ENCODE measurements around the gene ECSIT.
A peak's percentile ranks its signal among the peaks of the same experiment; 100 is the strongest.

The ECSIT gene

DNA sequence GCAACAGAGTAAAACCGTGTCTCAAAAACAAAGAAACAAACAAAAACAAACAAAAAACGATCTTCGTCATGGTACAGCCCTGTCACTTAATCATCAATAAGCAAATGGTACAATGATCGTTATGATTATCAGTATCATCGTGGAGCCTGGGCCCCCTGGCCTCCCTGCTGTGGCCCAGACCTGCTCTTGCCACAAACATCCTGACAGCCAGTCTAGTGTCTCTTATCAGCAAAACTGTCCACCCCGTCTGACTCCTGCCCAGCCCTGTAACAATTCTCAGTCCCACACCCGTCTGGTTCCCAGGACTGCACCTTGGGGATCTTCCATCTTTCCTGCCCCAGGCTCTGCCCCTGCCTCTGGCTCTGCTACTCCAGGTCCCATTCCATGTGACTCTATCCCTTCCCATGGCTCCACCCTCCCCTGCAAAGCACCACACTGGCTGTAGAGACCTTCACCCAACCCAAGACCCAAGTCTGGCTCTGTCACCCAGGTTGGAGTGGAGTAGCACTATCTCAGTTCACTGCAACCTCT lies 29.0 kb downstream of the ECSIT start:
- DNase-seq (ENCODE audit: low read depth) = no peak

DNA sequence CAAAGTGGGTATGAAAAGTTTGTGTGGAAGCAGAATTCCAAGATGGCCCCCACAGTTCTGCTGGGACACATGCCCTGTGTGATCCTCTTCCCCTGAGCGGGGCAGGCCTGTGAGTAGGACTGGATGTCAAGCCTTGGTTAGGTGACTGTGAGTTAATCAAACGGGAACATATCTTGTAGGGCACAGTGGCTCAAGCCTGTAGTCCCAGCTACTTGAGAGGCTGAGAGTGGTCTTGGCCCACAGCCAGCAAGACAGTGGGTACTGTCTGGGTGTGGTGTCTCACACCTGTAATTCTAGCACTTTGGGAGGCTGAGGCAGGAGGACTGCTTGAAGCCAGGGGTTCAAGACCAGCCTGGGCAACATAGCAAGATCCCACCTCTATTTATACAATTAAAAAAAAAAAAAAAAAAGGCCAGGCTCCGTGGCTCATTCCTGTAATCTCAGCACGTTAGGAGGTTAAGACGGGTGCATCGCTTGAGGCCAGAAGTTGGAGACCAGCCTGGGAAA lies 29.7 kb downstream of the ECSIT start:
- DNase-seq (ENCODE audit: low read depth) = no peak

DNA sequence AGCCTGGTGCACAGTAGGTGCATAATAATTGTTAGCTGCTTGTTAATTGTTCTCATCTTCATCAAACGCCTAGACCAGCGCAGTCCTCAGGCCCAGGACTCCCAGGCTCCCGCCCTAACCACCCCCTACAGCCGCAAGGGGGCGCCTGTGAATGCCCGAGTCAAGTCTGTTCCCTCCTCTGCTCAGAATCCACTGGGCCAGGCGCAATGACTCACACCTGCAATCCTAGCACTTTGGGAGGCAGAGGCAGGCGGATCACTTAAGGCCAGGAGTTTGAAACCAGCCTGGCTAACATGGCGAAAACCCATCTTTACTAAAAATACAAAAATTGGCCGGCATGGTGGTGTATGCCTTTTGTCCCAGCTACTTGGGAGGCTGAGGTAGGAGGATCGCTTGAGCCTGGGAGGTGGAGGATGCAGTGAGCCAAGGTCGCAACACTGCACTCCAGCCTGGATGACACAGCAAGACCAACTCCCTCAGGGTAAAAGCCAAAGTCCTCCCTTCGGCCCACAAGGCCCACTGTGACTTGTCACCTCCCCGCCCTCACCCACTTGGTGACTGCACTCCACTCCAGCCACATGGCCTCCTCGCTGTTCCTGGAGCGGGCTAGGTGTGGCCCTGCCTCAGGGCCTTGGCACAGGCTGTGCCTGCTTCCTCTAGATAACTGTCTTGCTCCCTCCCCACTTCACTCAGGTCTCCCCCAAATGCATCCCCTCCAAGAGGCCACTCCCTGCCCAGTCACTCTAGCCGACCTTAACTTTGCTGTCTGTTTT lies 32.4 kb downstream of the ECSIT start:
- DNase-seq (ENCODE audit: low read depth) = peak; percentile 60

DNA sequence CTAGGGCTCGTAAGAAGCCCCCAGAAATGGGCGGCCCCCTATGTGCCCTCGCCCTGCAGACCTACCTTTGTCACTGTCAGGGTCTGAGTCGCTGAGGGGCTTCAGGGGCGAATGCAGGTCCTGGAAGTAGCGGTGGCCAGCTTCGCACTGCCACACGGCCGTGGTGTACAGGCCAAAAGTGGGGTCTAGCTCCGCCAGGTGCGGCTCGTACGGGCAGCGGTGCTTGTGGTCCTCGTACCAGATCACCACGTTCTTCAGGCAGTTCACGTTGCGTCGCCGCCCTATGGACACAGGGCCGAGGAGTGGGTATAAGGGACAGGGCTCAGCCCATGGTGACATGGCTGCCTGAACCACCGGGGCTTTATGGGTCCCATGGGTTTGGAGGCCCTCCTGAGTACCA lies 33.0 kb downstream of the ECSIT start:
- no peak for DNase-seq (ENCODE audit: low read depth)

DNA sequence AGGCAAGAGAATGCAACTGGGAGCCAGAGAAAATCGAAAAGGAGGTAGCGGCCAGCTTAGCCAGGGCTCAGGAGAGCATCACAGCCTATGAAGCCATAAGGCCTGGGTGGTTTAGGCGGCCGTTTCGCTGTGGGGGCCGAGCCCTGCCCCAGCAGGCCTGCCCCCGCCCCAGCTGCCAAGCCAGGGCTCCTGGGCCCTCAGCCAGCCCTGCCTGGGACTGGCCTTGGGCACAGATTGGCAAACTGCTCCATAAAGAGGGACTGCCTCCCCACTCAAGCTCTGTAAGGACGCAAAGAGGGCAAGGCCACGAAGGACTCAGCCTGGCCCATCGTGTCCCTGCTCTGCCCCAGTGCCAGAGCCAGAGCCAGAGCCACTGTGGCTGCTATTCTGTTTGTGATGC lies 33.5 kb downstream of the ECSIT start:
- DNase-seq (ENCODE audit: low read depth) = no peak

DNA sequence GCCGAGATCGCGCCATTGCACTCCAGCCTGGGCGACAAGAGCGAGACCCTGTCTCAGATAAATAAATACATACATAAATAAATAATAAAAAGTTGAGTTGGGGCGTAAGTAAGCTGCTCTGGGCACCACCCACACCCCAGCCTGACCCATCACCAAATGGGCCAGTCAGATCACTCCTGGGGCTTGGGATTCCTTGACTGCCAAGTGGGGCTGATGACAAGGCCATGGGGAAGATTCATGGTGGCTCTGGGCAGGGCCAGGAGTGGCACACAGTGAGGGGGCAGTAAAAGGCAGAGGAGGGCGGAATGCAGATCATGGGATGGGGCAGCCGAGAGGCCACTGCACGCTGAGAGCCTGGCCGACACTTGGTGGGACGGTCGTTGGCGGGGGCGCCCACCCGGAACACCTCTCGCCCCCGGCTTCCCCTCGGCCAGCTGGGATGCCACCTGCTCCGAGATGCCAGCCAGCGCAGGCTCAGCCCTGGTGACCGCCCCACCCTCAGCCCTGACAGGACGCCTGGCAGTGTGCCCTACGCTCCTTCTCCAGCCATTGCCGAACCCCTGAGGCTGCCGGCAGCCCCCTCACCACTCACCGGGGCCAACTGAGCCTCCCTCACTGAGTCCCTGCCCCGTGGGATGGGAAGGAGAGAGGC lies 34.2 kb downstream of the ECSIT start:
- DNase-seq (ENCODE audit: low read depth) = no peak

DNA sequence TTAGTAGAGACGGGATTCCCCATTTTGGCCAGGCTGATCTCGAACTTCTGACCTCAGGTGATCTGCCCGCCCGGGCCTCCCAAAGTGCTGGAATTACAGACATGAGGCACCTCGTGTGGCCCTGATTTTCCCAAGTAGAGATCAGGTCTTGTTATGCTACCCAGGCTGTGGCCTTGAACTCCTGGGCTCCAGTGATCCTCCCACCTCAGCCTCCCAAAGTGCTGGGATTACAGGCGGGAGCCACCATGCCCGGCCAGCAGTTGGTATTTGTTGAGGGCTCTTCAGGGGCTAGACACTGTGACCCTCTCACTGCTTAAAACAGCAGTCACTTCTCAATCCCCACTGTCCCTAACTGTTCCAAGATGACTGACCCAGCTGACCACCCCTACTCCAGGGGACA lies 39.6 kb downstream of the ECSIT start:
- no peak for DNase-seq (ENCODE audit: low read depth)

DNA sequence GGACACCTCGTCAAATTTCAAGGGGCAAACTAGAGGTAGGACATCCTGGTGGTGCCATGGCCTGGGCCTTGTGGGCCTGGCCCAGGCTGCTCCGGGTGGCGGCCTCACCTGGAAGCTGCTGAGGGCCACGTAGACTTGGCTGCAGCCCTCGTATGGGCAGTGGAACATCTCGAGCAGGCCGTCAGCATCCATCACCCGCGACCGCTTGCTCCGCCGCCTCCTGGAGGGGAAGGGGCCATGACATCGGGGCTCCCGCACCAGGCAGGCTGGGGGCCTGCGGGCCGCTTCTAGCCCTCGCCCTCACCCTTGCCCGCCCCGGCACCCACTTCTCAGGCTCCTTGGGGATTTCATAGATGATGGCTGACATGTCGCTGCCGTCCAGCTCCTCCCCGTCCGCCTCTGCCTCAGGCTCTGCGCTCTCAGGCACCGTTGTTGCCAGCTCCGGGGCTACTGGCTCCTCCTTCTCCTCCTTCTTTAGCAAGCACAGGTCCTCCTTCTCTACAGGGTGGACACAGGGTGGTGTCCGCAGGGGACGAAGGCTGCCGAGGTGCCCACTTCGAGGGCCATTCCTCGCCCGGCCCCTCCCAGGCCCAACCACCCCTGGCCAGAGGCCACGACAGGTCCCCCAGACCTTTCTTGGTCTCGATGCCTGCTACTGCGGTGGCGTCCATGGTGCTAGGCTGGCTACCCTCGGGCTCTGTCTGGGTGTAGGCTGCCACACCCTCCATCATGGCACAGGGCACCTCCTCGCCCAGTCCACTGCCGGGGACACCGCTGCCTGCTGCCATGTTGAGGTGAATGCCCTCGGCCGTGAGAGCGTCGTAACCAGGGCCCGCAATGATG lies 42.1 kb downstream of the ECSIT start:
- no peak for DNase-seq (ENCODE audit: low read depth)

DNA sequence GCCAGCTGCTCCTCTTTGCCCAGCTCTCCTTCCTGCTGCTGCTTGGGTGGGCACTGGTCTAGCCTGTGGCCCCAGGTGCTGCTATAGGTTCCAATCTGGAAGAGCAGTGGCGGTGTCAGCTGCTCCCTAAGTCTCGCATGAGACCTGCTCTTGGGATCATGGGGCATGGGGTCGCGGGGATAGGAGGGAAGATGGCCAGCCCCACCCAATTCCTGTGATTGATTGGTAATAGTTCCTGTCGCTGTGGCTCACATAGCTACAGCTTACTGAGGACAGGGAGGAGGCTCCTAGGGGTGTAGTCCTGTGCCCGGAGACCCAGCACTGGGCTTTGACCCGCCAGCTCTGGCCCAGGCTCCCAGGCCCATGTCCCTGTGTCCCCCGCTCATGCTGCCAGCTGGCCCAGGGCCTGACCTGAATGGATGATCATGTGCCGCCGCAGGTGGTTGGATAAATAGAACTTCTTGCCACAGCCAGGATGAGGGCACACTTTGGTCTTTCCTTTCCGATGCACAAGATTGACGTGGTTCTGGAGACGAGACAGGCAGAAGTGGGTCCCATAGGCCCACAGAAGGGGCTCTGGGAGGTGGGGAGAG lies 43.6 kb downstream of the ECSIT start:
- no peak for DNase-seq (ENCODE audit: low read depth)

DNA sequence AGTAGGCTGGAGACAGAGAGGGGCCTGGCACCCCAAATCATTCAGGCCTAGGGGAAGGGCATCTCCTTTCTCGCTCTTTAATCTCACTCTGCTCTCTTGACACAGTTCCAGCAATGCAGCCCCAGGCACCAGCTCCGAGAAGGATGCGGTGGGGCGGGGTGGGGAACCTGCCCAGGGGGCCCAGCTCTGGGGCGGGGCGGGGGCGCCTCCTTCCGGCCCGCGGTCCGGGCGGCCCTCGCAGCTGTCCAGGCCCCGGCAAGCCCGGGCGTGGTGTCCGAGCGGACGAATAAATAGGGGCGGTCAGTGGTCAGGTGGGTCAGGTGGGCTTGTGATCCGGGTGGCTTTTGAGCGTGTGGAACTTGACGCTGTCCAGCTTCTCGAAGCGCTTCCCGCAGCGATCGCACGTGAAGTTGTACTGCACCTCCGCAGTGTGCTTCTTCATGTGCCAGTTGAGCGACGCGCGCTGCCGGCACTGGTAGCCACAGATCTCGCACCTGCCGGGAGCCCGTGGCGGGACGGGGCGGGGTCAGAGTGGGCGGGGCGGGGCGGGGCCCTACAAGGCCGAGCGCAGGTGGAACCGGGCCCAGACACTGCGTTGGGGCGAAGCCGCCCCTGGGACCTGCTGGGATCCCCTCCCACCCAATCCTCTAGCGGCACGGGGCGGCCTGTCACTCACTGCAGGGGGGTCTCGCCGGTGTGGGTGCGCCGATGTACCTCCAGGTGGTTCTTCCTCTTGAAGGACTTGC lies 45.4 kb downstream of the ECSIT start:
- no peak for DNase-seq (ENCODE audit: low read depth)

DNA sequence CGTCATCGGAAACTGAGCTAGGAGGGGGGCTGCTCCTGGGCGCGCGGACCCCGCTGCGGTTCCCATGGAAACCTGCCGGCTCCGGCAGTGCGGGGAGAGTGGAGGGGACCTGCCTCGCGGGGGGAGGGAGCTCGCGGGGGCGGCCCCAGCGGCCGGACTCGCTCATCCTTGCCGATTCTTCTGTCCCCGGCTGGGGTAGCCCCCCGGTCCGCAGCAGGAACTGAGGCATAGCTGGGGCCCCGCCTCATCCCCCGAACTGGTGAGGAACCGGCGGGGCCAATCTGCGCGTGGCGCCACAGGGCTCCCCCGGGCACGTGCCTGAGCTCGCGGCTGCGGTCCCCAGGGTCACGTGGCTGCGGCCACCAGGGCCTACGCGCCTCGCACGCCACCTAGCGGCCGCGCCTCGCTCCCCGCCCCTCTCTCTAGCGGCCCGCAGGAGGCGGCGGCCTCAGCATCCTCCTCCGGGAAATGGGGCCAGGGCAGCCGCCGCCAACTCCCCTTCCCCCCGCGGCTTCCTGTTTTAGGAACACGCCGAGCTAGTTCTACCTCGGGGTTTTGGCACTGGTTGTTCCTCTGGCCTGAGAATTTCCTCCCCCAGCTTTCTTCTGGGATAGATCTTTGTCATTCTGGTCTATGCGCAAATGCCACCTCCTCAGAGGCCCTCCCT lies 46.4 kb downstream of the ECSIT start:
- DNase-seq (ENCODE audit: low read depth) = peak; percentile 71

DNA sequence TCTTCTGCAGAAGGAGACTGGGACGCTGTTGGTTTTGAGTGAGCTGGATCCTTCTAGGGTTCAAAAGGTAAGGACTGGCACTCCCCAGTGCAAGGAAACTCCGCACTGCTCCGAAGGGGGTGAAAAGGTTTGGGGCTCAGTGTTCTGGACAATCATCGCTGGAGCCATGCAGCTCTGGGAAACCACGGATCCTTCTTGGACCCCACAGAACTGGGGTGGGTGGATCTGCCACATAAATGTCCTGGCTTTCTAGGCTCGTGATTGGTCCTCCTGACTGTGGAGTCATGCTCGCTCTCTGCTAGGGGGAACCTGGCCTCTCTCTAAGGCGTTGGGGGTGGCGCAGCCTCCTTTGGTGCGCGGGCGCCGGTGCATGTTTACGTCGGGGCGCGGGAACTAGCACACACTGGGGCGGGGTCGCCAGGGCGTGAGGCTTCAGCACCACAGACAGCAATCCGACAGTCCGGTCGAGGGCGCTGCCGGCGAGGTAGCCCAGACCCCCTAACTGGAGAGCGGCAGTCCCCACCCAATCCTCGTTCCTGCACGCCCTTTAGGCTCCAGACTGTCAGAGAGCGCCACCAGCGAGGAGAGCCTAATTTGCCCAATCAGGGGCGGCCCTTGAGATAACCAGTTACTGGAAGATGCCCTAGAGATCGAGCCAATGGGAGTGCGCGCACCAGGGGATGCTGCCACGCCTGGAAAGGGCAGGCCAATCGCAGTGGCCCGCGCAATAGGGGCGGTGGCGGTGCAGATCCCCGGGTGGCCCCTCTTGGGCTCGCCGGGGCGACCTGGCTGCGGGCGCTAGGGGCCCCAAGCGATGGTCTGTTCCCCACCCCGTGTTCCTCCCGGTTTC lies 47.2 kb downstream of the ECSIT start:
- peak; percentile 29 for DNase-seq (ENCODE audit: low read depth)

DNA sequence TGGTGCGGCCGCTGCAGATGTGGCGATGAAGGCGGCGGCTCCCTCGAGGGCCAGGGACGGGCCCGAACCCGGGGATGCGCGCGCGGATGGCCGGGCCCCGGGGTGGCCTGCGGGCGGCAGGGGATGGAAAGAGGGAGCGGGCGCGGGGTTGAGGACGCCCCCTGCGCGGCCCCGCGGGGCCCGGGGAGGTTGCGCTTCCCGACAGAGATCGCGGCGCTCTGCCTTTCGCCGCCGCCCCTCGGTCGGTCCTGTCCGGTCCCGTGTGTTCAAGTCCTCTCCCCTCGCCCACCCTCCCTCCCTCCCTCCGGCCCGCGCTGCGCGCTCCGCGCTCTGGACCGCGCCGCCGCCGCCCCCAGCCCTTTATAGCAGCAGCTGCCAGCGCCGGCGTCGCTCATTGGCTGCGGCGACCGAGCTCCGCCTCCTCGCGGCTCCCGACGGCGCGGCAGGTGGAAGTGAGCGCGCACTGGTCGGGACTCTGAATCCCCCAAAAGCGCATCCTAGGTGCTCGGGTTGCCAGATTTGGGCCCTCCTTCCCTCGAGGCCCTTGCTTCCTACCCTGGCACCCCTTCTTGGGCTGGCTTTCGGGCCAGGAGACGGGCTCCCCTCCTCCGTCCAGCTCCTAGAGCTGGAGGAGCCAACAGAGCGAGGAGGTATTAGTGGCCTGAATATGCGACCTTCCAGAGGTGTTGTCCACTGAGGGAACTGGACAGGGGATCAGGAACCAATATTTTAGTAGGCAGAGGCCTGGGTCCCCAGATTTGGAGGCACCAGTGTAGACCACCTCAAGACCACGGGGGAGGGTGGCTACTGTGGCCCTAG lies 48.0 kb downstream of the ECSIT start, which contains the start of gene ELAVL3:
TSS of gene ELAVL3 (minus strand) at position 332 of the 819 bp plus-strand sequence. CDS start 438 bp downstream, outside the sequence.
- DNase-seq (ENCODE audit: low read depth) = no peak

DNA sequence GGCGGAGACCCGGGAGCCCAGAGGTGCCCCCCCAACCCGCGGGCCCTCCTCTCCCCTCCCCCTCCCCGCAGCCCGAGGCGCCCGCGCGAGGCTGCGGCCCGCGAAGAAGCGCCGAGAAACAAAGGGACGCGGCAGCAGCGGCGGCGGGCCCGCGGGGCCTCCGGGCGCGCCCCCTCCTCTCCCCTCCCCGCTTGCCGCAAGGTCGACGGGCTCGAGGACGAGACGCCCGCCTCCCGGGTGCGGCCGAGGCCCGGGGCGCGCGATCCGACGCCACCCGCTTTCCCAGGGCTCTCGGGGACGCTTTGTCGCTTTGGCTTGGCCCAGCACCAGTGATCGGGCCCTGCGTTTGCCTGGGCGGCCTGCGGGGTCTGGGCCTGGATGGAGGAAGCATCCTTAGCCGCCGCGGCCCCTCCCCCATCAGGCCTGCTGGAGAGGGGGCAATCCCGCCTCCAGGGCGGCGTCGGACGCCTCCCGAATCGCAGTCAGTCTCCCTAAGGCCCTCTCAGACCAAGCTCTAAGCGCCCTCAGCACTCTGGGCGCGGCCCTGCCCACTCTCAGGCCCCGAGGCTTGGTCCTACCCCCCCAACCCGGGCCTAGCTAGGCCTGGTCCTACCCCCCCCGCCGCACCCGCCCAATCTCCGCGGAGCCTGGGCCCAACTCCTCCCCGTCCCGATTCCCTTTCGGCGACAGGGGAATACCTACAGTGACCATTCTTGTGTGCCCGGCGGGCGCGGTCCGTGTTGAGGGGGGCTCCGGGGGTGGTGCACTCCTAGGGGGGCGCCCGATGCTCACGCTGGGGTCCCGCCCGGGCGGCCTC lies 48.8 kb downstream of the ECSIT start:
- DNase-seq (ENCODE audit: low read depth) = no peak

DNA sequence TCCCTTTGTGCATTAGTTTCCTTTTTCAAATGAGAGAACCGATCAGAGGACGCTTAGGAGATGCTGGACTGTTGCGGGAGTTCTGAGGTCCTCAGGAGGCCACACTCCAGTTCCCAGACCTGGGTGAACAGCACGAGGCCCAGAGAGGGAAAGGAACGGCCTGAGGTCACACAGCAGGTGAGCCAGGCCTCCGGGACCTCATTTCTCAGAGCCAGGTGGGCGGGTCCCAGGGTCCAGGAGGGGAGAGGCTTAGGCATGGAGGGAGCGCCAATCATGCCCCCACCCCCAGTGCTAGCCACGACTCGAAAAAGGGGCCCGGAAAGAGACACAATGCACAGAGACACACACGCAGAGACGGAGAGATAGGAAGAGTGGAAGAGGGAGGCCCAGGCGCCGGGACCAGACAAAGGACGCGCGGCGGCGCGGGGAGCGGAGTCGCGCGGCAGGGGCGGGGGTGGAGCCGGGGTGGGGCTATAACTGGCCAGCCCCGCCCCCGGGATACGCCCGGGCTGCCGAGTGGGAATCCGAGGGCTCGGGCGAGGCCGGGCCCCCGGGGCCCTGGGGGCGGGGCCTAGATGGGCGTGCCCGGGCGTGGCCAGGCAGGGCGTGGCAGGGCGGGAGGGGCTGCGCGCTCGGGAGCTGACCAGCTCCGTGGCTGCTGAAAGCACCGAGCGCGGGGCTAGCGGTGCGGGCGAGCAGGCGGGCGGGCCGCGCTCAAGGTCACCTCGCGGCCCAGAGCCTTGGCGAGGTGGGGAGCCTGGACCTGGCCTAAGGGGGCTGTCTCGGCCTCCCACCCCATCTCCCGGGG lies 49.6 kb downstream of the ECSIT start:
- DNase-seq (ENCODE audit: low read depth) = no peak

DNA sequence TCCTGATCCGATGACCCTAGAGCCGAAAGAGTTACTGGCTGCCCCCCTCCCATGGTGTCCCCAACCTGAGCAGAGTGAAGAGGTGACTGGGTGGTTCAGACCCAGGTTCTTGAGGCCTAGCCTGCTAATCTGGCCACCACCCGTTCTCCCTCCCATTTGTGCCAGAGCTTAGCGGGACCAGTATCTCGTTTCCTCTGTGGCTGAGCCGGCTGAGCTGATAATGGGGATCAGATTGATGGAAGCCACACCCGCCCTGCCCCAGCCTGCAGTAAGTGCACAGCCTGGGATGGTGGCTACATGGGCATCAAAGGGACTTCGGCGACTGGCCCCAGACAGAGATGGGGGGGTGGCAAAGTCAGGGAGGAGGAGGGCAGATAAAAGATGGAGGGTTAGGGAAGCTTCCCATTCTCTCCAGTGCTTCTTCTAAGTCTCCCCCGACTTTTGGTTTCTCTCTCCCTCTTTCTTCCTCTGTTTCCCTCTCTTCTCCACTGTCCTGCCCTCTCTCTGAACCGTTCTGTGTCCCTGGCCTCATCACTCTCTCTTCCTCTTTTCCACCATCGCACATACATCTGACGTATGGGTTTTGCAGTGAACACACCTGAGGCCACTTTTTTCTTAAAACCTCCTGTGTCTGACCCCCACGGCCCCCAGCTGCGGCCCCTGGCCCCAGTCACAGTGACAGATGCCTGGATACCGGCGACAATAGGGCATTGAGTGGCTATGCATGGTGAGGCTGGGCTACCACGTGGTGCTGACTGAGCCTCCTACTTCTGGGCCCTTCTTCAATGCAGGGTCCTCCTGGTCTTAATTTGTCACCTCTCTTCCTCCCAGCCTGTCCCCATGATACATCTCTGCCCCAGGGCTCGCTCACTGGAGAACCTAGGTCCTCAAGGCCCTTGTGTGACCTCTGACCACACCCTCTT lies 50.5 kb downstream of the ECSIT start:
- DNase-seq (ENCODE audit: low read depth) = no peak
